H1 (cell line): ENCODE results near the gene SCYL3. TPM values are rescaled to one million over a fixed set of nuclear protein-coding genes. Genes with fewer than 3 reads are reported as not detected.

ENCODE experiments used
- CEBPB ChIP-seq: IDR thresholded peaks from 2 replicates; pipeline ENCODE4 v1.6.1; 2012; ENCODE audit warnings: low read depth, low read length
- EZH2 ChIP-seq: fragments of 200-600 bp; sonication (generic); IDR thresholded peaks from 2 replicates; pipeline ENCODE4 v1.7.1; 2012; ENCODE audit warnings: low read depth, mild to moderate bottlenecking, moderate library complexity, low read length, inconsistent platforms; ENCODE audit not compliant: severe bottlenecking
- RXRA ChIP-seq: IDR thresholded peaks from 2 replicates; pipeline ENCODE4 v1.6.1; 2011; ENCODE audit warnings: low read depth, mild to moderate bottlenecking, low read length, moderate library complexity; ENCODE audit not compliant: insufficient read depth
- SIRT6 ChIP-seq: IDR thresholded peaks from one replicate; pipeline ENCODE4 v1.7.1; 2012; ENCODE audit warnings: low read length, inconsistent platforms
- SIX5 ChIP-seq: IDR thresholded peaks from 2 replicates; pipeline ENCODE4 v1.6.1; 2011; ENCODE audit warnings: mild to moderate bottlenecking, low read depth, low read length
- TAF7 ChIP-seq: optimal IDR thresholded peaks from 2 replicates; pipeline ENCODE3; 2011; ENCODE audit warnings: low read depth, mild to moderate bottlenecking, inconsistent platforms, low read length, moderate library complexity, borderline replicate concordance
- TBP ChIP-seq: IDR thresholded peaks from 2 replicates; pipeline ENCODE4 v1.6.1; 2011; ENCODE audit warnings: low read depth, low read length, improper control_type of control experiment
- polyA plus RNA-seq, 7 experiments: library from polyadenylated mRNA; depleted of rRNA in 3 of 7; stranded (reverse) in 5 of 7; unstranded in 2 of 7; fragments of >200 nt in 5 of 7; fragments of 200-250 nt in 2 of 7; gene quantifications; 1 replicate in 5 of 7; 2 replicates in 1 of 7; 4 replicates in 1 of 7; pipeline versions ENCODE4 v1.2.1 to v1.2.3, GENCODE V29; 2011 to 2013; ENCODE audit warnings: missing spikeins in 2 of 7, mixed read lengths in 2 of 7
- total RNA-seq: library from RNA; stranded (reverse); fragmentation: NEBNext Ultra II Directional; extraction: Animal tissue kit (Norgen Biotek cat#: 25700); gene quantifications from 2 replicates; pipeline ENCODE4 v1.2.1, GENCODE V29; 2021

SCYL3 gene
- total and polyA plus RNA-seq, 2 of the 8 experiments (the other 6 are each of a cell fraction or from before 2014, with no cell fraction given): 2.7 to 5.3 TPM

DNA sequence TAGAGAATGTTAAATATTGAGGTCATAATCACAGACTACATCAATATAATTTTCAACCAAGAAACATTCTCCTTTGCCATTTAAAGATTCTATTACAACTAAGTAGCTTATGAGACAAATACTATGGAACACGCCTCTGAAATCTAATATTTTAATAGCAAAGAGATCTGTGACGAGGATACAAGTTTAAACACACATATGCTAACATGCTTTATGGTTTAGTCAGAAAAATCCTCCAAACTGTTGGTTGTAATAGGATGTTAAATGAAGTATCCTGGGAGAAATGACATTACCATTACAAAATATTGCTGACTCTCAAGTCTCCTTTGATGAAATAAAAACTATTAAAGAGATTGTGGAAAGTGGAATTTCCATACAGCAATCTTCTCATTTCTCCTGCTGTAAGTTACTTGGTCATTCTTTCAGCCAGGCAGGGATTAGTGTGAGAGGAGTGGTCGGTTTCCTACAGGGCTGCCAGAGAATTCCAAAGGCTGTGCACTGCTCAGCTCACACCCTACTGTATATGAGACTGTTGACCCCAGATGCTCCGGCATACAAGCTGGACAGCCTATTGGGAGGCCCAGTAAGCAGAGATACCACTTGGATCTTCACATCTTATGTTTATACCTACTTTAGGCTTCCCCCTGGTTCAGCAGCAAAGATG lies 26.6 kb downstream of the SCYL3 start (continued):
- TF ChIP-seq SIRT6 (no peak), SIX5 (no peak), TAF7 (no peak), RXRA (no peak), CEBPB (no peak), TBP (no peak), EZH2 (no peak)
